WTC11 (cell line): ENCODE data around the gene AMN.

Experiments used
- ESRRA ChIP-seq: sonication (generic); formaldehyde crosslinking; IDR thresholded peaks from 2 replicates; pipeline ENCODE4 v1.8.1; 2022; ENCODE audit warnings: mild to moderate bottlenecking, missing genetic modification reagents, borderline replicate concordance
- SP1 ChIP-seq: sonication (generic); formaldehyde crosslinking; conservative IDR thresholded peaks from 2 replicates; pipeline ENCODE4 v1.8.1; 2022; ENCODE audit warnings: missing genetic modification reagents
- TP53 ChIP-seq: sonication (generic); formaldehyde crosslinking; IDR thresholded peaks from 2 replicates; pipeline ENCODE4 v1.8.1; 2023; ENCODE audit warnings: mild to moderate bottlenecking, missing genetic modification reagents
- ZNF396 ChIP-seq: fragments of 250-450 bp; sonication (Bioruptor Pico); IDR thresholded peaks from 2 replicates; pipeline ENCODE4 v1.8.0; 2021; ENCODE audit warnings: mild to moderate bottlenecking, moderate library complexity, borderline replicate concordance
- TF ChIP-seq, protein P1 (sequence below): sonication (generic); formaldehyde crosslinking; IDR thresholded peaks from 2 replicates; pipeline ENCODE4 v1.8.1; 2022; ENCODE audit warnings: low read depth, missing genetic modification reagents, borderline replicate concordance
- TF ChIP-seq, protein P2 (sequence below): sonication (generic); formaldehyde crosslinking; IDR thresholded peaks from 2 replicates; pipeline ENCODE4 v1.8.1; 2022; ENCODE audit warnings: missing genetic modification reagents, borderline replicate concordance
- TF ChIP-seq, protein P3 (sequence below): sonication (generic); formaldehyde crosslinking; conservative IDR thresholded peaks from 2 replicates; pipeline ENCODE4 v1.8.1; 2023; ENCODE audit warnings: mild to moderate bottlenecking, low read depth, missing genetic modification reagents, moderate library complexity
- TF ChIP-seq, protein P4 (sequence below): fragments of 200-600 bp; IDR thresholded peaks from 2 replicates; pipeline ENCODE4 v1.8.0; 2022; ENCODE audit warnings: antibody characterized with exemption

DNA sequence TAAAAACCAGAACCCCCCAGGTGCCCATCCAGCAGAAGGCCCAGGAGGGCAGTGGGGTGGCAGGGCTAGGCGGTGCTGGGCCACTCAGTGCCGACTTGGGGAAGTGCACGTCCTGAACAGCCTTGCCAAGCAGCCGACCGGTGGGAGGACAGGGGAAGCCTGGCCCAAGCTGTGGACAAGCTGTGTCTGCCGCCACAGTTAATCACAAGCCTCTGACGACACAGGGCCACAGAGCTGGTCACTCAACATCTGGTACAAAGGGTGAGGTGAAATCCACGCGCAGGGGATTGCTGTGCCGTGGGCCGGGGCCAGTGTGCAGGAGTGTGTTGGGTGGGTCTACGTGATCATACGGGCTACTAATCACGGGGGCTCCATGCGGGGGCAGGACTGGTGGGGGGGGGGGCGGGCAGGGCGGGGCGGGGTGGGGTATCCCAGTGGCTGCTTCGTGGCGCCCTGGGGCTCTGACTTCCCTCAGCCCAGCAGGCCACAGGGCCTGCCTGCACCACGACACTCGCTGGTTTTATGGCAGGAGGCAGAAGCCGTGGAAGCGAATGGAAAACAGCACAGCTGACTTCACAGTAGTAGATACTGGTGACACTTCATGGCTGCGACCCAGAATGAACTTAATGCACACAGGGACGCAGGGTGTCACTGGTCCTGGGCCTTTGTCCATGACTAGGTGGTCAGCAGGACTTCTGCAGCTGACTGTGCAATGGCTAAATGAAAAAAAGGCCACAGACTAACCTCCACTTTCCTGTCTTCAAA, 10.2 kb downstream of the AMN start:
- no peak for TF ChIP-seq ESRRA (CRISPR knock-in tag)
- no peak for TF ChIP-seq SP1
- TF ChIP-seq, protein P1, sequence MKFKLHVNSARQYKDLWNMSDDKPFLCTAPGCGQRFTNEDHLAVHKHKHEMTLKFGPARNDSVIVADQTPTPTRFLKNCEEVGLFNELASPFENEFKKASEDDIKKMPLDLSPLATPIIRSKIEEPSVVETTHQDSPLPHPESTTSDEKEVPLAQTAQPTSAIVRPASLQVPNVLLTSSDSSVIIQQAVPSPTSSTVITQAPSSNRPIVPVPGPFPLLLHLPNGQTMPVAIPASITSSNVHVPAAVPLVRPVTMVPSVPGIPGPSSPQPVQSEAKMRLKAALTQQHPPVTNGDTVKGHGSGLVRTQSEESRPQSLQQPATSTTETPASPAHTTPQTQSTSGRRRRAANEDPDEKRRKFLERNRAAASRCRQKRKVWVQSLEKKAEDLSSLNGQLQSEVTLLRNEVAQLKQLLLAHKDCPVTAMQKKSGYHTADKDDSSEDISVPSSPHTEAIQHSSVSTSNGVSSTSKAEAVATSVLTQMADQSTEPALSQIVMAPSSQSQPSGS (CRISPR knock-in tag) = no peak
- TF ChIP-seq ZNF396 (CRISPR knock-in tag) = no peak
- TF ChIP-seq, protein P2, sequence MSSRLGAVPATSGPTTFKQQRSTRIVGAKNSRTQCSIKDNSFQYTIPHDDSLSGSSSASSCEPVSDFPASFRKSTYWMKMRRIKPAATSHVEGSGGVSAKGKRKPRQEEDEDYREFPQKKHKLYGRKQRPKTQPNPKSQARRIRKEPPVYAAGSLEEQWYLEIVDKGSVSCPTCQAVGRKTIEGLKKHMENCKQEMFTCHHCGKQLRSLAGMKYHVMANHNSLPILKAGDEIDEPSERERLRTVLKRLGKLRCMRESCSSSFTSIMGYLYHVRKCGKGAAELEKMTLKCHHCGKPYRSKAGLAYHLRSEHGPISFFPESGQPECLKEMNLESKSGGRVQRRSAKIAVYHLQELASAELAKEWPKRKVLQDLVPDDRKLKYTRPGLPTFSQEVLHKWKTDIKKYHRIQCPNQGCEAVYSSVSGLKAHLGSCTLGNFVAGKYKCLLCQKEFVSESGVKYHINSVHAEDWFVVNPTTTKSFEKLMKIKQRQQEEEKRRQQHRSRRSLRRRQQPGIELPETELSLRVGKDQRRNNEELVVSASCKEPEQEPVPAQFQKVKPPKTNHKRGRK = no peak
- TF ChIP-seq, protein P3, sequence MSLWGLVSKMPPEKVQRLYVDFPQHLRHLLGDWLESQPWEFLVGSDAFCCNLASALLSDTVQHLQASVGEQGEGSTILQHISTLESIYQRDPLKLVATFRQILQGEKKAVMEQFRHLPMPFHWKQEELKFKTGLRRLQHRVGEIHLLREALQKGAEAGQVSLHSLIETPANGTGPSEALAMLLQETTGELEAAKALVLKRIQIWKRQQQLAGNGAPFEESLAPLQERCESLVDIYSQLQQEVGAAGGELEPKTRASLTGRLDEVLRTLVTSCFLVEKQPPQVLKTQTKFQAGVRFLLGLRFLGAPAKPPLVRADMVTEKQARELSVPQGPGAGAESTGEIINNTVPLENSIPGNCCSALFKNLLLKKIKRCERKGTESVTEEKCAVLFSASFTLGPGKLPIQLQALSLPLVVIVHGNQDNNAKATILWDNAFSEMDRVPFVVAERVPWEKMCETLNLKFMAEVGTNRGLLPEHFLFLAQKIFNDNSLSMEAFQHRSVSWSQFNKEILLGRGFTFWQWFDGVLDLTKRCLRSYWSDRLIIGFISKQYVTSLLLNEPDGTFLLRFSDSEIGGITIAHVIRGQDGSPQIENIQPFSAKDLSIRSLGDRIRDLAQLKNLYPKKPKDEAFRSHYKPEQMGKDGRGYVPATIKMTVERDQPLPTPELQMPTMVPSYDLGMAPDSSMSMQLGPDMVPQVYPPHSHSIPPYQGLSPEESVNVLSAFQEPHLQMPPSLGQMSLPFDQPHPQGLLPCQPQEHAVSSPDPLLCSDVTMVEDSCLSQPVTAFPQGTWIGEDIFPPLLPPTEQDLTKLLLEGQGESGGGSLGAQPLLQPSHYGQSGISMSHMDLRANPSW (CRISPR knock-in tag) = no peak
- TF ChIP-seq, protein P4, sequence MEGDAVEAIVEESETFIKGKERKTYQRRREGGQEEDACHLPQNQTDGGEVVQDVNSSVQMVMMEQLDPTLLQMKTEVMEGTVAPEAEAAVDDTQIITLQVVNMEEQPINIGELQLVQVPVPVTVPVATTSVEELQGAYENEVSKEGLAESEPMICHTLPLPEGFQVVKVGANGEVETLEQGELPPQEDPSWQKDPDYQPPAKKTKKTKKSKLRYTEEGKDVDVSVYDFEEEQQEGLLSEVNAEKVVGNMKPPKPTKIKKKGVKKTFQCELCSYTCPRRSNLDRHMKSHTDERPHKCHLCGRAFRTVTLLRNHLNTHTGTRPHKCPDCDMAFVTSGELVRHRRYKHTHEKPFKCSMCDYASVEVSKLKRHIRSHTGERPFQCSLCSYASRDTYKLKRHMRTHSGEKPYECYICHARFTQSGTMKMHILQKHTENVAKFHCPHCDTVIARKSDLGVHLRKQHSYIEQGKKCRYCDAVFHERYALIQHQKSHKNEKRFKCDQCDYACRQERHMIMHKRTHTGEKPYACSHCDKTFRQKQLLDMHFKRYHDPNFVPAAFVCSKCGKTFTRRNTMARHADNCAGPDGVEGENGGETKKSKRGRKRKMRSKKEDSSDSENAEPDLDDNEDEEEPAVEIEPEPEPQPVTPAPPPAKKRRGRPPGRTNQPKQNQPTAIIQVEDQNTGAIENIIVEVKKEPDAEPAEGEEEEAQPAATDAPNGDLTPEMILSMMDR = no peak
- no peak for TF ChIP-seq TP53 (CRISPR knock-in tag)
